WTC11 (cell line): ENCODE results near the gene PPP3CA. TPM values are rescaled to one million over a fixed set of nuclear protein-coding genes. Genes with fewer than 3 reads are reported as not detected.

Experiments used
- ATAC-seq: fragments of 200-7000 bp; cut with Tn5 transposase; 2 replicates; pipeline ENCODE4 v1.10.0; 2021; ENCODE audit warnings: mild to moderate bottlenecking, moderate library complexity
- CTCF ChIA-PET: fragments of 300-600 bp; sonication (Branson Sonifier 250); formaldehyde crosslinking; loops from one replicate; lab custom pipeline; 2021; ENCODE audit warnings: antibody characterized with exemption; lab: Charles Lee
- POLR2A ChIA-PET: fragments of 350-600 bp; sonication (Branson Sonifier 250); formaldehyde crosslinking; loops from one replicate; lab custom pipeline; 2021; ENCODE audit warnings: antibody characterized with exemption; lab: Charles Lee
- DNase-seq: peaks from one replicate; pipeline ENCODE4 v3.0.0; 2021; ENCODE audit warnings: low spot score
- H3K27ac Mint-ChIP-seq: 2 replicates; pipeline ENCODE4 v1.8.0; 2021; ENCODE audit warnings: mixed read lengths
- H3K27me3 Mint-ChIP-seq: 2 replicates; pipeline ENCODE4 v1.8.0; 2021; ENCODE audit warnings: low read depth, mild to moderate bottlenecking, moderate library complexity, mixed read lengths
- H3K36me3 Mint-ChIP-seq: 2 replicates; pipeline ENCODE4 v1.8.0; 2021; ENCODE audit warnings: mixed read lengths
- H3K4me1 Mint-ChIP-seq: 2 replicates; pipeline ENCODE4 v1.8.0; 2022; ENCODE audit warnings: mixed read lengths
- H3K4me3 Mint-ChIP-seq: 2 replicates; pipeline ENCODE4 v1.8.0; 2021; ENCODE audit warnings: mild to moderate bottlenecking, moderate library complexity, mixed read lengths
- H3K9me3 Mint-ChIP-seq: 2 replicates; pipeline ENCODE4 v1.8.0; 2021; ENCODE audit warnings: mixed read lengths
- AR ChIP-seq: fragments of 250-450 bp; sonication (Bioruptor Pico); IDR thresholded peaks from 2 replicates; pipeline ENCODE4 v1.9.0; 2021; ENCODE audit warnings: mild to moderate bottlenecking
- ARID4B ChIP-seq: sonication (generic); formaldehyde crosslinking; IDR thresholded peaks from 2 replicates; pipeline ENCODE4 v1.8.0; 2023; ENCODE audit warnings: missing genetic modification reagents, mild to moderate bottlenecking, borderline replicate concordance
- ATF6 ChIP-seq: sonication (generic); formaldehyde crosslinking; IDR thresholded peaks from 2 replicates; pipeline ENCODE4 v1.8.1; 2023; ENCODE audit warnings: mild to moderate bottlenecking, missing genetic modification reagents
- ETV6 ChIP-seq: sonication (generic); formaldehyde crosslinking; IDR thresholded peaks from 2 replicates; pipeline ENCODE4 v1.8.1; 2022; ENCODE audit warnings: mild to moderate bottlenecking, missing genetic modification reagents
- FOXP4 ChIP-seq: sonication (generic); formaldehyde crosslinking; IDR thresholded peaks from 2 replicates; pipeline ENCODE4 v1.8.0; 2022; ENCODE audit warnings: mild to moderate bottlenecking, missing genetic modification reagents
- IRF2 ChIP-seq: sonication (generic); formaldehyde crosslinking; IDR thresholded peaks from 2 replicates; pipeline ENCODE4 v1.8.0; 2022; ENCODE audit warnings: low read depth, missing genetic modification reagents, borderline replicate concordance
- NR2C2 ChIP-seq: sonication (generic); formaldehyde crosslinking; IDR thresholded peaks from 2 replicates; pipeline ENCODE4 v1.8.0; 2022; ENCODE audit warnings: mild to moderate bottlenecking, missing genetic modification reagents
- SP1 ChIP-seq: sonication (generic); formaldehyde crosslinking; conservative IDR thresholded peaks from 2 replicates; pipeline ENCODE4 v1.8.1; 2022; ENCODE audit warnings: missing genetic modification reagents
- STAT6 ChIP-seq: sonication (generic); formaldehyde crosslinking; conservative IDR thresholded peaks from 2 replicates; pipeline ENCODE4 v1.8.1; 2023; ENCODE audit warnings: mild to moderate bottlenecking, low read depth, missing genetic modification reagents, moderate library complexity
- TEAD4 ChIP-seq: sonication (generic); formaldehyde crosslinking; IDR thresholded peaks from 2 replicates; pipeline ENCODE4 v1.8.0; 2022; ENCODE audit warnings: mild to moderate bottlenecking, missing genetic modification reagents
- USF2 ChIP-seq: sonication (generic); formaldehyde crosslinking; IDR thresholded peaks from 2 replicates; pipeline ENCODE4 v1.8.1; 2023; ENCODE audit warnings: mild to moderate bottlenecking, missing genetic modification reagents, moderate library complexity
- ZMAT4 ChIP-seq: fragments of 250-450 bp; sonication (Bioruptor Pico); IDR thresholded peaks from 2 replicates; pipeline ENCODE4 v1.9.0; 2021; ENCODE audit warnings: mild to moderate bottlenecking
- ZNF138 ChIP-seq: sonication (generic); formaldehyde crosslinking; conservative IDR thresholded peaks from 2 replicates; pipeline ENCODE4 v1.8.1; 2022; ENCODE audit warnings: mild to moderate bottlenecking, moderate library complexity, missing genetic modification reagents
- ZNF232 ChIP-seq: sonication (generic); formaldehyde crosslinking; IDR thresholded peaks from 2 replicates; pipeline ENCODE4 v1.8.0; 2022; ENCODE audit warnings: mild to moderate bottlenecking, missing genetic modification reagents
- total RNA-seq: library from RNA; stranded (reverse); gene quantifications from 3 replicates; pipeline ENCODE4 v1.2.3, GENCODE V29; 2021

Gene PPP3CA
- total RNA-seq, 1 experiment from 2014 or later: 41.6 TPM

- ChIA-PET POLR2A (interaction anchor here (0.6 kb wide), 1 partner anchor 128 kb away, joined by 6 read pairs; no protein-coding TSS in a partner anchor), CTCF (interaction anchor here (0.6 kb wide), 1 partner anchor 47 kb away, joined by 3 read pairs; no protein-coding TSS in a partner anchor)
- no peak for TF ChIP-seq STAT6
- no peak for TF ChIP-seq ZMAT4 (CRISPR knock-in tag)
- no peak for TF ChIP-seq ZNF232 (CRISPR knock-in tag)
- TF ChIP-seq ETV6 (CRISPR knock-in tag): no peak
- no peak for TF ChIP-seq IRF2 (CRISPR knock-in tag)
- no peak for TF ChIP-seq AR
- TF ChIP-seq USF2 (CRISPR knock-in tag): no peak
- H3K4me1 Mint-ChIP-seq: peaks cover 49% of the 10 kb centered on the region
- ATAC-seq: no peak
- no peaks in the 10 kb centered on the region for H3K9me3 Mint-ChIP-seq
- peak overlapping the region; percentile 13; the same call in 1 of the 2 replicates for H3K27ac Mint-ChIP-seq
- H3K27me3 Mint-ChIP-seq: no peaks in the 10 kb centered on the region
- peaks cover 6% of the 10 kb centered on the region; the same call in 1 of the 2 replicates for H3K36me3 Mint-ChIP-seq
- no peak for DNase-seq
- no peak overlapping the region for H3K4me3 Mint-ChIP-seq
Measured at GRCh38 chr4:101025755-101026154, 321.6 kb downstream of the PPP3CA start.

GRCh38 chr4:101022151-101023024 is 324.9 kb downstream of the PPP3CA start:
- DNase-seq: no peak
- TF ChIP-seq FOXP4 (CRISPR knock-in tag): no peak
- TF ChIP-seq ARID4B (CRISPR knock-in tag): no peak
- no peak for TF ChIP-seq SP1 (CRISPR knock-in tag)
- TF ChIP-seq ATF6 (CRISPR knock-in tag): no peak
- TF ChIP-seq TEAD4 (CRISPR knock-in tag): no peak
- TF ChIP-seq ZNF138: no peak
- TF ChIP-seq NR2C2 (CRISPR knock-in tag): no peak
- Mint-ChIP-seq H3K27me3 (no peaks in the 10 kb centered on the region), H3K4me3 (no peak overlapping the region), H3K4me1 (peaks cover 43% of the 10 kb centered on the region), H3K9me3 (peaks cover under 1% of the 10 kb centered on the region), H3K27ac (peak overlapping the region; percentile 34; the same call in 1 of the 2 replicates), H3K36me3 (peaks cover 6% of the 10 kb centered on the region; the same call in 1 of the 2 replicates)
- ChIA-PET POLR2A (no interaction called here), CTCF (no interaction called here)
- no peak for ATAC-seq
